GM12874 (cell line): ENCODE results near the gene AGAP3.

Experiments used
- TF ChIP-seq, protein P1 (sequence below): IDR thresholded peaks from 2 replicates; pipeline ENCODE4 v1.5.1; 2011; ENCODE audit warnings: low read depth, mild to moderate bottlenecking, control low read depth, low read length, moderate library complexity; ENCODE audit not compliant: insufficient read depth

AGAP3 gene

DNA sequence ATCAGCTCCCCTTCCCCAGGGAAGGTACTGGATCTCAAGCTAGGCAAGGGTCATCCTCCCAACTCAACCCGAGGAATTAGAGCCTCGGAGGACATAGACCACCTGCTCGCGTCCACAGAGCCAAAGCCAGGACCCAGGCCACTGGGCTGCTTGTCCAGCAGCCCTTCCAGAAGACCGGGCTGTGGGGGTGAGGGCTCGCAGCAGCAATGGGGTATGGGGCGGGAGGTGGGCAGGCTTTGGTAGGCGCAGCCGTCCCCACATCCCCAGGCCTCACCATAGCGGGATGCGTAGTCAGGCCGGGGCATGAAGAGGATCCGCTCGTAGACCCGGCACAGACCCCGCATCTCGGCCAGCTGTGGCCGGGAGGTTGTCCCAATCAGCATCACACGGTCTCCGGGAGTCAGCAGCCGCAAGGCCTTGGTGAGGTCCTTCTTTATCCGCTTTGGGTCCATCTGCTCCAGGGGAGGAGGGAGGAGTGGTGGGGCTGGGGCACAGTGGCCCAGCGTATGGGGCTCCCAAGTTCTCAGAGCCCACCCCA, 105.8 kb downstream of the AGAP3 start:
- TF ChIP-seq, protein P1, sequence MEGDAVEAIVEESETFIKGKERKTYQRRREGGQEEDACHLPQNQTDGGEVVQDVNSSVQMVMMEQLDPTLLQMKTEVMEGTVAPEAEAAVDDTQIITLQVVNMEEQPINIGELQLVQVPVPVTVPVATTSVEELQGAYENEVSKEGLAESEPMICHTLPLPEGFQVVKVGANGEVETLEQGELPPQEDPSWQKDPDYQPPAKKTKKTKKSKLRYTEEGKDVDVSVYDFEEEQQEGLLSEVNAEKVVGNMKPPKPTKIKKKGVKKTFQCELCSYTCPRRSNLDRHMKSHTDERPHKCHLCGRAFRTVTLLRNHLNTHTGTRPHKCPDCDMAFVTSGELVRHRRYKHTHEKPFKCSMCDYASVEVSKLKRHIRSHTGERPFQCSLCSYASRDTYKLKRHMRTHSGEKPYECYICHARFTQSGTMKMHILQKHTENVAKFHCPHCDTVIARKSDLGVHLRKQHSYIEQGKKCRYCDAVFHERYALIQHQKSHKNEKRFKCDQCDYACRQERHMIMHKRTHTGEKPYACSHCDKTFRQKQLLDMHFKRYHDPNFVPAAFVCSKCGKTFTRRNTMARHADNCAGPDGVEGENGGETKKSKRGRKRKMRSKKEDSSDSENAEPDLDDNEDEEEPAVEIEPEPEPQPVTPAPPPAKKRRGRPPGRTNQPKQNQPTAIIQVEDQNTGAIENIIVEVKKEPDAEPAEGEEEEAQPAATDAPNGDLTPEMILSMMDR: no peak

DNA sequence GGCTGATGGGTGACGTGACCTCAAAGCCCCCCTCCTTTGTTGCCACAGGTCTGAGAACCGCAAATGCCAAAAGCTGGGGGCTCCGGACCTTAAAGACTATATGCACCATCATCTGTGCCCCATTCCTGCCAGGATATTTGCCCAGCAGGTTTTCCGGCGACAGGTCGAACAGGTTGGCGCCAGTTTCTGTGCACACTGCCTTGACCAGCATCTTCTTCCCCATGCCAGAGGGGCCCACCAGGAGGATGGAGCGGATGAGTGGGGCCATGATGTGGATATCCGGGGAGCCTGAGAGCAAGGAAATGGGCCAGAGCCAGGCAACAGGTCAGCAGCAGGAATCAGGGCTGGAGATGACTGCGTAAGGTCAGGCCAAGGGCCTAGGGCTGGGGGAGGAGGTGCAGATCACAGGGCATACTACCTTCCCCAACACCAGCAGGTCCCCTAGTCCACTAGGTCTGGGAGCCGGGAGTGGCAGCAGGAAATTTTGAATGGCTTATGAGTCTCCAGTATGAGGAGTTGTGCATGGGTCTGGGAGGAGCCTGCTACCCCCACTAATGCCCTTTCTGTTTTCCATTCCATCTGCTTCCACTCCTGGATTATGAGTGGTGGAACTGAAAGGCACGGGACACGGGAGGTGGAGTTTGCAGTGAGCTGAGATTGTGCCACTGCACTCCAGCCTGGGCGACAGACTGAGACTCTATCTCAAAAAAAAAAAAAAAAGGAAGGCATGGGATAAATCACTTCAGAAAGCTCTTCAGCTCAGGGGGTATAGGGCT, 107.1 kb downstream of the AGAP3 start:
- TF ChIP-seq, protein P1: no peak
